ENCODE results near the gene OR1D5. TPM values are rescaled to one million over a fixed set of nuclear protein-coding genes. Genes with fewer than 3 reads are reported as not detected.
A peak's percentile ranks its signal among the peaks of the same experiment; 100 is the strongest.

The OR1D5 gene
- total RNA-seq, 4 donors from 2014 or later, result not detected

DNA sequence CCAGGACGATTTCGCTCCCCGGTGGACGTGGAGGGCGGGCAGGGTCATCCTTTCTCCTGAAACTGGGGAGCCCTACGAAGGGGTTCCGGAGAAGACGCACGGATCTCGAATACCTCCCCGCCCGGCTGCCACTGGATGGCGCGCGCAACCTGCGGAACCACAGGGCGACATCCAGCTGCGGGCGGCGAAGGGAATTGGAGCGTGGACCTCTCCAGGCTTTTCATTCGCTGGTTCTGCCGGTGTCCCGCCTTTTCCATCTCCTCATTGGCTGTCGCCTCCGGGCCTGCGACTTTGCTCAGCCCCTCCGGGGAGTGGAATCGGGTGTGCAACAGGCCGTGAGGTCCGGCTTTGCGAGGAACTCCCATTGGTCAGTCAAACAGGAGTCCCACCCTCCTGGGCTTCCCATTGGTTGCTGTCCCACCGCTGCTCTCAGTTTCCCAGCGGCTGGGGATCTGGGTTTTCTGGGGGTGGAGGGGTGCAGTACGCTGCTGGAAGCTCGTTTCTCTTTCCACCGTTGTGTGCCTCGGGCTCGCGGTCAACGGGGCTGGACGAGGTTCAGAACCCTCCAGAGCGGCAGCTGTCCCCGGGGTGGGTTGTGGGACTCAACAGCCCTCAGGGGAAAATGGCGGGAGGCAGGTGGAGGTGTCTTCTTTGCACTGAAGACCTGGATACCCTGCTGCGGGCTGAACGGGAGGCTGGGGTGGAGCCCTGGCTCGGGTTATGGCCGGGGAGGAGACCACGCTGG lies 14.5 kb downstream of the OR1D5 start:
- peak; percentile 86 to 93 for DNase-seq
- peak overlapping the region; percentile 46 to 48 for H3K27ac ChIP-seq
- H3K4me1 ChIP-seq, result no peaks in the 10 kb centered on the region
- H3K36me3 ChIP-seq, result no peaks in the 10 kb centered on the region
- H3K4me3 ChIP-seq, result peak overlapping the region; percentile 50 to 69
- peak in 1 of 2 donors; percentile 18 for TF ChIP-seq POLR2A (IDR thresholded peaks at IDR 0.05)
- TF ChIP-seq, protein P1, sequence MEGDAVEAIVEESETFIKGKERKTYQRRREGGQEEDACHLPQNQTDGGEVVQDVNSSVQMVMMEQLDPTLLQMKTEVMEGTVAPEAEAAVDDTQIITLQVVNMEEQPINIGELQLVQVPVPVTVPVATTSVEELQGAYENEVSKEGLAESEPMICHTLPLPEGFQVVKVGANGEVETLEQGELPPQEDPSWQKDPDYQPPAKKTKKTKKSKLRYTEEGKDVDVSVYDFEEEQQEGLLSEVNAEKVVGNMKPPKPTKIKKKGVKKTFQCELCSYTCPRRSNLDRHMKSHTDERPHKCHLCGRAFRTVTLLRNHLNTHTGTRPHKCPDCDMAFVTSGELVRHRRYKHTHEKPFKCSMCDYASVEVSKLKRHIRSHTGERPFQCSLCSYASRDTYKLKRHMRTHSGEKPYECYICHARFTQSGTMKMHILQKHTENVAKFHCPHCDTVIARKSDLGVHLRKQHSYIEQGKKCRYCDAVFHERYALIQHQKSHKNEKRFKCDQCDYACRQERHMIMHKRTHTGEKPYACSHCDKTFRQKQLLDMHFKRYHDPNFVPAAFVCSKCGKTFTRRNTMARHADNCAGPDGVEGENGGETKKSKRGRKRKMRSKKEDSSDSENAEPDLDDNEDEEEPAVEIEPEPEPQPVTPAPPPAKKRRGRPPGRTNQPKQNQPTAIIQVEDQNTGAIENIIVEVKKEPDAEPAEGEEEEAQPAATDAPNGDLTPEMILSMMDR (IDR thresholded peaks at IDR 0.05), result peak; percentile 62 to 85 (median 72)
- no peaks in the 10 kb centered on the region for H3K9me3 ChIP-seq
- no peaks in the 10 kb centered on the region for H3K27me3 ChIP-seq
- intact Hi-C loops (cut with DNase I; ENCODE audit: low total_unique reads), result no loop called here

DNA sequence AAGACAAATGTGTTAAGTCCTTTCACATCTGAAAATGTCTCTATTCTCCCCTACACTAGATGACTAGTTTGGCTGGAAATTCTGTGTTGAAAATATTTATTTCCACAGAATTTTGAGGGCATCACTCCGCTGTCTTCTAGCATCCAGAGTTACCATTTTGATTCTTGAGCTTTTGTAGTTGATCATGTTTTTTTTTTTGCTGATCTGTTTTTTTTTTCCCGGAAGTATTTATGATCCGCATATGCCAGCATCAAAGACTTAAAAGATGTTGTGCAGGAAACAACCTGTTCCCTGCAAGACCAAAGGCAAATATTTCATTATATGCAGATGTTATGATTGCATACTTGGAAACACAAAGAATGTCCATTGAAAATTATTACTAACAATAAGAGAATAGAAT lies 16.7 kb downstream of the OR1D5 start:
- Histone ChIP-seq H3K4me3 (no peak overlapping the region), H3K9me3 (no peaks in the 10 kb centered on the region), H3K27me3 (no peaks in the 10 kb centered on the region), H3K4me1 (no peaks in the 10 kb centered on the region), H3K27ac (no peak overlapping the region), H3K36me3 (no peaks in the 10 kb centered on the region)
- intact Hi-C loops (cut with DNase I; ENCODE audit: low total_unique reads), result no loop called here
- DNase-seq, result no peak
- TF ChIP-seq POLR2A (IDR thresholded peaks at IDR 0.05), result no peak
- TF ChIP-seq, protein P1 (IDR thresholded peaks at IDR 0.05), result no peak

DNA sequence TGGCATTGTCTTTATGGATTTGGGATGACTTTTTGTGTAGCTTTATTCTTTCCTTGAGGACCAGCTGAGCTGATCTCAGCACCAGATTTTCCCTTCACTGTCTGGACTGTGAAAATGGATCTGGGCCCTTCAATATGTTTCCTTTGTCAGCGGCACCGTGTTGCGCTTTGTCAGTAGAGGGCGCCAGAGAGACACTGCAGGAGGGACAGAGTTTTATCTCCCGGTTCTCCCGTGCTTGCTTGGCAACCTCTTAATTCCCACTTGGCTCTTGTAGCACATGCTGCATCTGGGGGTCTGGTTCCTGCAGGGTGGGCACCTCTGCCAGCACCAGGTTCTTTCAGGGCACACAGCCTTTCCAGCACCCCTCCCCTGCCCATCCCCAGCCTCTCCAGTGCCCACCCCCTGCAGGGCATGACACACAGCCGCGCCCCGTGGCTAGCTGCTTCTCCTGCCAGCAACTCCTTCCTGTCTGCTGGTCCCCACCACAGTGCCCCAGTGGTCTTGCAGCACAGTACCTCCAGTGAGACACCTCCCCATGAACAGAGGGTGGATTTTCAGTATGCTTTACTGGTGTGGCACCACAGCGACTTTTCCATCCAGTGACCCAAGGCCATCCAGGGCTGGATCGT lies 19.6 kb downstream of the OR1D5 start:
- H3K4me1 ChIP-seq, result no peaks in the 10 kb centered on the region
- no peaks in the 10 kb centered on the region for H3K27me3 ChIP-seq
- DNase-seq, result no peak
- no peak overlapping the region for H3K27ac ChIP-seq
- H3K4me3 ChIP-seq, result no peak overlapping the region
- intact Hi-C loops (cut with DNase I; ENCODE audit: low total_unique reads), result no loop called here
- no peaks in the 10 kb centered on the region for H3K36me3 ChIP-seq
- no peaks in the 10 kb centered on the region for H3K9me3 ChIP-seq
- no peak for TF ChIP-seq POLR2A (IDR thresholded peaks at IDR 0.05)
- TF ChIP-seq, protein P1 (IDR thresholded peaks at IDR 0.05), result no peak

DNA sequence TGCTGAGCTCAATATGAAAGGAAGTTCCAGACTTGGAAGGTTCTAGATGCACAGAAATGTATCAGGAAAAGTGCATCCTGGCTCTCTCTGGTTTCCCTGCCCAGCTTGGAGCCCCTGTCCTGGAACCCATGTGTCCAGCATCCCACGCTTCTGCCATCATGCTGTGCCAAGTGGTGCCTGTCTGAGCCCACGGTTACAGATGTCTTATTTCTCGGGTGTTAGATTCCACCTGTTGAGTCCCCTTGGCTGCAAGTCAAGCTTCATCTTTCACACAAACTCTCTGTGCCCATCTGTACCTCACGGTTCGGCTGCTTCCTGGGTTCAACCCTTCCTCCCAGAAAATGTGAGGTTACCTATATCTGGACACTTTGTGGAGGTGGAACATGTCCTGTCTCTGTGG lies 22.5 kb downstream of the OR1D5 start:
- Histone ChIP-seq H3K4me1 (no peaks in the 10 kb centered on the region), H3K4me3 (no peak overlapping the region), H3K27ac (no peak overlapping the region), H3K36me3 (no peaks in the 10 kb centered on the region), H3K9me3 (no peaks in the 10 kb centered on the region), H3K27me3 (no peaks in the 10 kb centered on the region)
- intact Hi-C loops (cut with DNase I; ENCODE audit: low total_unique reads), result no loop called here
- TF ChIP-seq POLR2A (IDR thresholded peaks at IDR 0.05), result no peak
- TF ChIP-seq, protein P1 (IDR thresholded peaks at IDR 0.05), result no peak
- DNase-seq, result no peak

DNA sequence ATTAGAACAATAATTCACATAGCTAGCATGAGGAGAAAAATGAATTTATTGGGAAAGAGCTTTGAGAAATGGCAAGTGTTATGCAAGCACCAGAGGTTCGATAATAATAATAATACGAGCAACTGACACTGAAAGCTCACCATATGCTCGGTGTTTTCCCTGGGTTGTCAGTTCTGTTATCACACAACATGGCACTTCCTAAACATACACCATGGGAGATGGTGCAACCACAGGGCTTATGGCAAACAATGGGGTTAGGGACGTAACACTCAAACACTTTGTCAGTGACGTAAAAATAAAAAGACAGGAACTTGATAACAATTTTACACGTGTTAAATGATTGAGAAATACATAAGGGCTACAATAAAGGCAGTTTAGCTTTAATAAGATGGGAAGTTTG lies 23.7 kb downstream of the OR1D5 start:
- no peak for DNase-seq
- Histone ChIP-seq H3K27me3 (no peaks in the 10 kb centered on the region), H3K36me3 (no peaks in the 10 kb centered on the region), H3K4me3 (no peak overlapping the region), H3K4me1 (no peaks in the 10 kb centered on the region), H3K9me3 (no peaks in the 10 kb centered on the region), H3K27ac (no peak overlapping the region)
- intact Hi-C loops (cut with DNase I; ENCODE audit: low total_unique reads), result no loop called here
- TF ChIP-seq, protein P1 (IDR thresholded peaks at IDR 0.05), result no peak
- TF ChIP-seq POLR2A (IDR thresholded peaks at IDR 0.05), result no peak
